ENCODE data around the gene RHOV. TPM values are rescaled to one million over a fixed set of nuclear protein-coding genes. Genes with fewer than 3 reads are reported as not detected.

The RHOV gene
- polyA plus RNA-seq, 1 donor from 2014 or later = 2.8 TPM

DNA sequence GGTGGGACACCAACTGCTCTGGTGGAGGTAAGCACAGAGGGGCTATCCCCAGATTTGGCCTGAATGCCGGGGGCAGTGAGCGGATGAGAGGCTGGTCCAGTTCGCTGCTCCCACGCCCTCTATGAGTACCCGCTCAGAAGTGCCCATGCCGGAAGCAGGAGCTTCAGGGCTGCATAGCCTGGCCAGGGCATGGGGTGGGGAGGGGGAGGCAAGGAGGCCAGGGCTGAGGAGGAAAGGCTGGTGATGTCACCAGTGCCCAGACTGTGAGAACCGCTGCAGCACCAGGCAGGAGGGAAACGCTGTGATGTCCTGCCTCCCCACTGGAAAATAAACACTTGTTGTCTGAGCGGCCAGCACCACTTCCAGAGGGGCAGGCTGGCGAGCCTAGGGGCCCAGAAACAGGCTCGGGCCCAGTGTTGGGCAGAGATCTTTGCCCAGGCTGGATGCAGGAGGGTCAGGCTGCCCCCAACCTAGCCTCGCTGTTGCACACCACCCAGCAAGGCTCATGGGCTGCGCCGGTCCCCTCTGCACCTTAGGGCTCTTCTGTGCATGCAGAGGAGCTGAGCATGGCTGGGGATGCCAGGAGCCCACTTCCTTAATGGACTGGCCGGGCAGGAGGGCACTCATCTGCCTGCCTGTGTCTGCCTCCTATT, 44.2 kb upstream of the RHOV start:
- H3K4me3 ChIP-seq (ENCODE audit: low read length) = no peak overlapping the region
- peaks cover 8% of the 10 kb centered on the region for H3K27me3 ChIP-seq (ENCODE audit: insufficient read depth, low read depth, low read length)
- no peaks in the 10 kb centered on the region for H3K36me3 ChIP-seq (ENCODE audit: insufficient read depth, low read length)
- H4K20me1 ChIP-seq (ENCODE audit: insufficient read depth) = no peaks in the 10 kb centered on the region
- H3K9me3 ChIP-seq (ENCODE audit: low read length) = no peaks in the 10 kb centered on the region
- H3K9me2 ChIP-seq (ENCODE audit: insufficient read depth, low read length) = no peaks in the 10 kb centered on the region
- no peak for TF ChIP-seq SMC3 (conservative IDR thresholded peaks at IDR 0.05; ENCODE audit: poor library complexity)
- TF ChIP-seq MXI1 (conservative IDR thresholded peaks at IDR 0.05; ENCODE audit: poor library complexity, severe bottlenecking) = no peak
- H3K9ac ChIP-seq (ENCODE audit: low read length) = no peak overlapping the region
- no peak overlapping the region for H3K4me2 ChIP-seq (ENCODE audit: low read length)
- H3F3A ChIP-seq (ENCODE audit: insufficient read depth, low read length, poor library complexity, severe bottlenecking) = no peaks in the 10 kb centered on the region
- no peak overlapping the region for H2AFZ ChIP-seq (ENCODE audit: low read depth, low read length)
- H3K27ac ChIP-seq (ENCODE audit: low read length) = no peak overlapping the region
- H3K79me2 ChIP-seq (replicated peaks; ENCODE audit: insufficient read depth, low read length) = no peaks in the 10 kb centered on the region

DNA sequence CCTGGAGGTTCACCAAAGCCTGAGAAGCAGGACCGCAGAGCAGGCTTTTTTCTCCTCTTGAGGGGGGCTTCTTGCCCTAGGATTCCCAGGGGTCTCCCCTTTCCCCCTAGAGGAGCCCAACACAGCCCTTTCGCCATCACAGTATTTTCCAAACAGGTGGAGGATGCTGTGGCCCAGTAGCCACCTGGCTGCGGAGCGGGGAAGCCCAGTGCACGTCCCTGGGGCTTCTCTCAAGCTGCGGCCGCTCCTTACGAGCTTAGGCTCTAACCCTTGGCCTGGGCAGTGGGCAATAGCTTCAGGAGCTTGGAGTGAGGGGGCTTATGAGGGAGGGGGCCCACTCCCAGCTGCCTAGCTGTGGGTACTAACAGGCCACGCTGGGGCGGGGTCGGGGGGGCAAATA, 43.6 kb upstream of the RHOV start:
- TF ChIP-seq TAF1 (IDR thresholded peaks at IDR 0.05; ENCODE audit: low read depth) (no peak), POLR2AphosphoS5 (IDR thresholded peaks at IDR 0.05) (no peak), RAD21 (conservative IDR thresholded peaks at IDR 0.05) (no peak), EP300 (conservative IDR thresholded peaks at IDR 0.05; ENCODE audit: poor library complexity, severe bottlenecking) (no peak), MXI1 (conservative IDR thresholded peaks at IDR 0.05; ENCODE audit: poor library complexity, severe bottlenecking) (no peak), SMC3 (conservative IDR thresholded peaks at IDR 0.05; ENCODE audit: poor library complexity) (no peak), CTCF (IDR thresholded peaks at IDR 0.05; ENCODE audit: poor library complexity, severe bottlenecking) (no peak), EZH2 (IDR thresholded peaks at IDR 0.05; ENCODE audit: borderline replicate concordance, insufficient read depth, low read length, poor library complexity, severe bottlenecking) (no peak)
- TF ChIP-seq, protein P1, sequence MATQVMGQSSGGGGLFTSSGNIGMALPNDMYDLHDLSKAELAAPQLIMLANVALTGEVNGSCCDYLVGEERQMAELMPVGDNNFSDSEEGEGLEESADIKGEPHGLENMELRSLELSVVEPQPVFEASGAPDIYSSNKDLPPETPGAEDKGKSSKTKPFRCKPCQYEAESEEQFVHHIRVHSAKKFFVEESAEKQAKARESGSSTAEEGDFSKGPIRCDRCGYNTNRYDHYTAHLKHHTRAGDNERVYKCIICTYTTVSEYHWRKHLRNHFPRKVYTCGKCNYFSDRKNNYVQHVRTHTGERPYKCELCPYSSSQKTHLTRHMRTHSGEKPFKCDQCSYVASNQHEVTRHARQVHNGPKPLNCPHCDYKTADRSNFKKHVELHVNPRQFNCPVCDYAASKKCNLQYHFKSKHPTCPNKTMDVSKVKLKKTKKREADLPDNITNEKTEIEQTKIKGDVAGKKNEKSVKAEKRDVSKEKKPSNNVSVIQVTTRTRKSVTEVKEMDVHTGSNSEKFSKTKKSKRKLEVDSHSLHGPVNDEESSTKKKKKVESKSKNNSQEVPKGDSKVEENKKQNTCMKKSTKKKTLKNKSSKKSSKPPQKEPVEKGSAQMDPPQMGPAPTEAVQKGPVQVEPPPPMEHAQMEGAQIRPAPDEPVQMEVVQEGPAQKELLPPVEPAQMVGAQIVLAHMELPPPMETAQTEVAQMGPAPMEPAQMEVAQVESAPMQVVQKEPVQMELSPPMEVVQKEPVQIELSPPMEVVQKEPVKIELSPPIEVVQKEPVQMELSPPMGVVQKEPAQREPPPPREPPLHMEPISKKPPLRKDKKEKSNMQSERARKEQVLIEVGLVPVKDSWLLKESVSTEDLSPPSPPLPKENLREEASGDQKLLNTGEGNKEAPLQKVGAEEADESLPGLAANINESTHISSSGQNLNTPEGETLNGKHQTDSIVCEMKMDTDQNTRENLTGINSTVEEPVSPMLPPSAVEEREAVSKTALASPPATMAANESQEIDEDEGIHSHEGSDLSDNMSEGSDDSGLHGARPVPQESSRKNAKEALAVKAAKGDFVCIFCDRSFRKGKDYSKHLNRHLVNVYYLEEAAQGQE (IDR thresholded peaks at IDR 0.05; ENCODE audit: borderline replicate concordance) = no peak
- Histone ChIP-seq H3K36me3 (ENCODE audit: insufficient read depth, low read length) (no peaks in the 10 kb centered on the region), H2AFZ (ENCODE audit: low read depth, low read length) (no peak overlapping the region), H3K27me3 (ENCODE audit: insufficient read depth, low read depth, low read length) (peaks cover 3% of the 10 kb centered on the region), H3K79me2 (replicated peaks; ENCODE audit: insufficient read depth, low read length) (no peaks in the 10 kb centered on the region), H3F3A (ENCODE audit: insufficient read depth, low read length, poor library complexity, severe bottlenecking) (no peaks in the 10 kb centered on the region), H3K4me3 (ENCODE audit: low read length) (no peak overlapping the region), H3K4me2 (ENCODE audit: low read length) (no peak overlapping the region), H3K9ac (ENCODE audit: low read length) (no peak overlapping the region), H4K20me1 (ENCODE audit: insufficient read depth) (no peaks in the 10 kb centered on the region), H3K27ac (ENCODE audit: low read length) (no peak overlapping the region), H3K9me2 (ENCODE audit: insufficient read depth, low read length) (no peaks in the 10 kb centered on the region), H3K9me3 (ENCODE audit: low read length) (no peaks in the 10 kb centered on the region)
